ENCODE data around the gene MTMR1.

DNA sequence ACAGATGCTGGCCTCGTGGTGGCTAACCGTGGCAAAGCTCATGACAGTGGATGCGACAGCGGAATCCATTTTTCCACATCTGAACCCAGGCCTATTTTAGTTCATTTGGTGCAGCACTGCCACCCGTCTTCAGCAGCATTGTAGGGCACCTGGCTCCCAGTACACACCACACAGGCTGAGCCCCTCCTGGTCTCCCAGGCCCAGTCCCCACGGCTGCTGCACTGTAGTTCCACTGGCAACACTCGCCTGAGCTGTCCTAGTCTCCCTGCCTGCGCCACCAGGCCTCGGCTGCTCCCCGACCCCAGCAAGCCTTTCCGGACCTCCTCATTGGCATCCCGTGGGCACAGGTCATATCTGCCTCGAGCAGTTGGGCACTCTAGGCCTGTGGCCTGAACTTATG is 76.2 kb downstream of the MTMR1 start:
- no peak for TF ChIP-seq EZH2 (IDR thresholded peaks at IDR 0.05)
- TF ChIP-seq POLR2AphosphoS5 (IDR thresholded peaks at IDR 0.05; ENCODE audit: borderline replicate concordance, low read depth, low read length) = no peak
